ENCODE data around the gene EWSR1.

- no peak for TF ChIP-seq CTCF (tag by site-specific recombination; IDR thresholded peaks at IDR 0.05)
- no peak for TF ChIP-seq ZNF26 (tag by site-specific recombination; IDR thresholded peaks at IDR 0.05)
- no peak for TF ChIP-seq ZNF214 (tag by site-specific recombination; IDR thresholded peaks at IDR 0.05; ENCODE audit: borderline replicate concordance)
- no peak for TF ChIP-seq ZNF10 (tag by site-specific recombination; IDR thresholded peaks at IDR 0.05)
- no peak for TF ChIP-seq ZFP3 (tag by site-specific recombination; IDR thresholded peaks at IDR 0.05; ENCODE audit: low read depth)
- TF ChIP-seq ZNF248 (tag by site-specific recombination; IDR thresholded peaks at IDR 0.05), result no peak
Measured at GRCh38 chr22:29306835-29307595, 38.9 kb downstream of the EWSR1 start.

Measured in HEK293 (cell line).